H9 (cell line): ENCODE data around the gene IRF4. TPM values are rescaled to one million over a fixed set of nuclear protein-coding genes. Genes with fewer than 3 reads are reported as not detected.

Experiments
- DNase-seq: peaks from one replicate; pipeline ENCODE4 v3.0.0-alpha.2; 2017
- H2AFZ ChIP-seq: one replicate; pipeline ENCODE4 v1.6.1; 2013; ENCODE audit warnings: mild to moderate bottlenecking, low read length, control low read depth, moderate library complexity
- H2AK5ac ChIP-seq: 2 replicates; pipeline ENCODE4 v1.6.1; 2013; ENCODE audit warnings: low read length, control low read depth, mixed read lengths; ENCODE audit not compliant: insufficient read length
- H2BK120ac ChIP-seq: one replicate; pipeline ENCODE4 v1.6.1; 2013; ENCODE audit warnings: low read depth, mild to moderate bottlenecking, low read length, control low read depth, inconsistent platforms; ENCODE audit not compliant: poor library complexity, severe bottlenecking
- H2BK12ac ChIP-seq: 2 replicates; pipeline ENCODE4 v1.6.1; 2013; ENCODE audit warnings: low read length, control low read depth, mixed read lengths, low read depth; ENCODE audit not compliant: insufficient read length
- H2BK15ac ChIP-seq: 2 replicates; pipeline ENCODE4 v1.6.1; 2013; ENCODE audit warnings: low read depth, low read length, control low read depth
- H2BK20ac ChIP-seq: one replicate; pipeline ENCODE4 v1.6.1; 2013; ENCODE audit warnings: low read depth, mild to moderate bottlenecking, low read length, control low read depth, inconsistent platforms; ENCODE audit not compliant: poor library complexity, severe bottlenecking
- H2BK5ac ChIP-seq: 2 replicates; pipeline ENCODE4 v1.6.1; 2013; ENCODE audit warnings: low read length, control low read depth, mixed read lengths; ENCODE audit not compliant: insufficient read length
- H3K14ac ChIP-seq: 2 replicates; pipeline ENCODE4 v1.6.1; 2013; ENCODE audit warnings: low read length, control low read depth; ENCODE audit not compliant: insufficient read depth
- H3K18ac ChIP-seq: 2 replicates; pipeline ENCODE4 v1.6.1; 2013; ENCODE audit warnings: low read depth, mild to moderate bottlenecking, mixed read lengths, low read length, control low read depth; ENCODE audit not compliant: insufficient read length
- H3K23ac ChIP-seq: 2 replicates; pipeline ENCODE4 v1.6.1; 2013; ENCODE audit warnings: low read length, control low read depth, mixed read lengths, low read depth; ENCODE audit not compliant: insufficient read length
- H3K23me2 ChIP-seq: 2 replicates; pipeline ENCODE4 v1.6.1; 2013; ENCODE audit warnings: low read depth, mild to moderate bottlenecking, mixed read lengths, low read length, control low read depth; ENCODE audit not compliant: insufficient read length, poor library complexity, severe bottlenecking
- H3K27ac ChIP-seq: 2 replicates; pipeline ENCODE4 v1.5.1; 2013; ENCODE audit warnings: low read length, control low read depth, mixed read lengths, low read depth; ENCODE audit not compliant: insufficient read length
- H3K27me3 ChIP-seq: 2 replicates; pipeline ENCODE4 v1.6.1; 2013; ENCODE audit warnings: low read length, control low read depth, inconsistent platforms; ENCODE audit not compliant: insufficient read depth
- H3K4ac ChIP-seq: 2 replicates; pipeline ENCODE4 v1.6.1; 2013; ENCODE audit warnings: low read depth, mild to moderate bottlenecking, control low read depth, inconsistent platforms, low read length, moderate library complexity
- H3K4me1 ChIP-seq: 2 replicates; pipeline ENCODE4 v1.6.1; 2013; ENCODE audit warnings: low read length, control low read depth, inconsistent platforms; ENCODE audit not compliant: insufficient read depth
- H3K4me2 ChIP-seq: 2 replicates; pipeline ENCODE4 v1.6.1; 2013; ENCODE audit warnings: low read length, control low read depth, mixed read lengths; ENCODE audit not compliant: insufficient read length, insufficient read depth
- H3K56ac ChIP-seq: 2 replicates; pipeline ENCODE4 v1.6.1; 2013; ENCODE audit warnings: low read depth, mild to moderate bottlenecking, mixed read lengths, low read length, control low read depth; ENCODE audit not compliant: insufficient read length
- H3K79me1 ChIP-seq: 2 replicates; pipeline ENCODE4 v1.6.1; 2013; ENCODE audit warnings: low read depth, mild to moderate bottlenecking, moderate library complexity, low read length, control low read depth, inconsistent platforms; ENCODE audit not compliant: insufficient read depth, poor library complexity, severe bottlenecking
- H3K79me2 ChIP-seq: 2 replicates; pipeline ENCODE4 v1.6.1; 2013; ENCODE audit warnings: low read length, control low read depth, inconsistent platforms; ENCODE audit not compliant: insufficient read depth
- H3K9ac ChIP-seq: 2 replicates; pipeline ENCODE4 v1.6.1; 2013; ENCODE audit warnings: low read length, control low read depth, mixed read lengths; ENCODE audit not compliant: insufficient read length; ENCODE audit errors: extremely low read depth
- H3K9me3 ChIP-seq: one replicate; pipeline ENCODE4 v1.6.1; 2013; ENCODE audit warnings: low read depth, low read length, inconsistent platforms; ENCODE audit not compliant: control insufficient read depth
- H3T11ph ChIP-seq: one replicate; pipeline ENCODE4 v1.6.1; 2013; ENCODE audit warnings: mild to moderate bottlenecking, low read length, control low read depth, inconsistent platforms
- H4K20me1 ChIP-seq: one replicate; pipeline ENCODE4 v1.6.1; 2013; ENCODE audit not compliant: control insufficient read depth, insufficient read length, insufficient read depth
- H4K5ac ChIP-seq: 2 replicates; pipeline ENCODE4 v1.6.1; 2013; ENCODE audit warnings: low read depth, mild to moderate bottlenecking, mixed read lengths, low read length, control low read depth; ENCODE audit not compliant: insufficient read length
- H4K8ac ChIP-seq: replicated peaks from 2 replicates; pipeline ENCODE4 v1.6.1; 2013; ENCODE audit warnings: low read length, control low read depth, mixed read lengths, low read depth; ENCODE audit not compliant: insufficient read length
- H4K91ac ChIP-seq: 2 replicates; pipeline ENCODE4 v1.6.1; 2013; ENCODE audit warnings: low read depth, mild to moderate bottlenecking, moderate library complexity, mixed read lengths, low read length, control low read depth; ENCODE audit not compliant: insufficient read length
- H3K27ac Mint-ChIP-seq, 3 experiments: 2 replicates in 2 of 3; 3 replicates in 1 of 3; pipeline ENCODE4 v1.8.0; 2020 to 2021; ENCODE audit warnings: mixed read lengths in 3 of 3, mild to moderate bottlenecking in 1 of 3, moderate library complexity in 1 of 3
- H3K27me3 Mint-ChIP-seq: 2 replicates; pipeline ENCODE4 v1.8.0; 2021; ENCODE audit warnings: low read depth, mild to moderate bottlenecking, moderate library complexity, mixed read lengths
- H3K36me3 Mint-ChIP-seq, 3 experiments: 2 replicates in 2 of 3; 3 replicates in 1 of 3; pipeline ENCODE4 v1.8.0; 2020 to 2021; ENCODE audit warnings: low read depth in 3 of 3, mixed read lengths in 3 of 3; ENCODE audit not compliant: insufficient read depth in 1 of 3
- H3K4me1 Mint-ChIP-seq, 2 experiments: 2 replicates each; pipeline ENCODE4 v1.8.0; 2020; ENCODE audit warnings: mixed read lengths in 2 of 2
- H3K4me3 Mint-ChIP-seq, 2 experiments: 2 replicates in 1 of 2; 3 replicates in 1 of 2; pipeline ENCODE4 v1.8.0; 2020 to 2021; ENCODE audit warnings: mild to moderate bottlenecking in 2 of 2, mixed read lengths in 2 of 2, moderate library complexity in 1 of 2
- H3K9me3 Mint-ChIP-seq, 2 experiments: 2 replicates in 1 of 2; 3 replicates in 1 of 2; pipeline ENCODE4 v1.8.0; 2020; ENCODE audit warnings: mild to moderate bottlenecking in 2 of 2, mixed read lengths in 2 of 2, moderate library complexity in 1 of 2
- WGBS: extraction: QIAGEN DNeasy Blood & Tissue Kit; methylation state at CpG from one replicate; pipeline ENCODE4 v1.1.7; 2013; ENCODE audit warnings: missing lambda C conversion rate, low lambda C conversion rate, mixed read lengths; ENCODE audit not compliant: insufficient read length; ENCODE audit errors: extremely low coverage; 5-methylcytosine and 5-hydroxymethylcytosine counted together
- total RNA-seq: library from RNA; stranded (reverse); gene quantifications from 2 replicates; pipeline ENCODE4 v1.2.1, GENCODE V29; 2021
- TF ChIP-seq, protein P1 (sequence below): fragments of 200-600 bp; sonication (generic); conservative IDR thresholded peaks from 3 replicates; pipeline ENCODE4 v1.8.0; 2021; ENCODE audit warnings: antibody characterized with exemption, mild to moderate bottlenecking

IRF4 gene
- total RNA-seq, 1 experiment from 2014 or later = 0.31 TPM

DNA sequence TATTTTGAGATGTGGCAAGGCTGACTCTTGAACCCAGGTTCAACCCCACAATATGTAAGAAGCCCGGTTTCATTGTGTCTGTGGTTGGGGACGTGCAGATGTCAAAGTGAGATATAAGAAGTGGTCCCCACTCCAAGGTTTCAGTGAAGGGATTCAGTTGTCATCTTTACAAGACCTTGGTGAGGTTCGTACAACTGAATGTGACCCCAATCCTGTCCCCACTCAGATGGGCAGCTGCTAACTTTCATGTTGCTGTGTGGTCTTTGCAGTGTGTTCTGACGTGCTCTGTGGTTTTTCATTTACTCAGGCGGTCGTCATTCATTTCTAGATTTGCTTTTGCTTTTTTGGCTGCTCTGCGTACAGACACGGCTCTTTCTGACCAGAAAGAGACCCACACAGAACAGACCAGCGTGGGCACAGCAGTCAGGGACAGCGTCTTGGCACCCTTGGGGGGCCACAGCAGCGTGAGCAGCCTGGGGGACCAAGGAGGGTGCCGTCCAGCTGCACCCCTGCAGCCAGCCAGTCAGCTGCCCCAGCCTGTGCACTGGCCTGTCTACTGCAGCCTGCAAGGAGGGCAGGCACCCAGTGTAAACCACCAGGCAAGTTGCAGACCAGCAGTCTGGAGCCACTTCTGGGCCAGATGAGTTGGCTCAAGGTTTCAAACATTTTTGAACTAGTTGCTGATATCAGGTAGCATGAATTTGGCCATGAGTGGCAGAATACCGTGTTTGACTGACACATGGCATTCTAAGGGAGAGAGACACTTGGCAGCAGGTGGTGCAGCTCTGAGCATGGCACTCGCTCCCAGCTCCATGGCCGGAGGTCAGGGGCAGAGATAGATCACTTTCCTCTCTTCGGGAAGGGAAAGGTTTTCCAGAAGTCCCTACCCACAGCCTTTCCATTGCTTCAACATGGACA is 49.4 kb upstream of the IRF4 start:
- no peak overlapping the region for H3K4me2 ChIP-seq
- no peak overlapping the region for H2BK12ac ChIP-seq
- H4K8ac ChIP-seq = no peak overlapping the region
- no peaks in the 10 kb centered on the region for H4K20me1 ChIP-seq
- H3K36me3 Mint-ChIP-seq = peaks cover 14 to 48% (median 15%) of the 10 kb centered on the region in 3 experiments; a peak in 6 of 7 replicates
- no peak overlapping the region for H3K18ac ChIP-seq
- no peaks in the 10 kb centered on the region for H3K79me1 ChIP-seq
- H3K56ac ChIP-seq = no peak overlapping the region
- no peaks in the 10 kb centered on the region for H3K4me1 Mint-ChIP-seq
- H3K23ac ChIP-seq = no peak overlapping the region
- no peak overlapping the region for H3K14ac ChIP-seq
- no peaks in the 10 kb centered on the region for H3K4me1 ChIP-seq
- no peak for DNase-seq
- no peaks in the 10 kb centered on the region for H3K79me2 ChIP-seq
- no CpG with 5 or more reads among the region's 16 CpGs for WGBS
- peaks cover 2% of the 10 kb centered on the region for H3K27me3 Mint-ChIP-seq
- TF ChIP-seq, protein P1, sequence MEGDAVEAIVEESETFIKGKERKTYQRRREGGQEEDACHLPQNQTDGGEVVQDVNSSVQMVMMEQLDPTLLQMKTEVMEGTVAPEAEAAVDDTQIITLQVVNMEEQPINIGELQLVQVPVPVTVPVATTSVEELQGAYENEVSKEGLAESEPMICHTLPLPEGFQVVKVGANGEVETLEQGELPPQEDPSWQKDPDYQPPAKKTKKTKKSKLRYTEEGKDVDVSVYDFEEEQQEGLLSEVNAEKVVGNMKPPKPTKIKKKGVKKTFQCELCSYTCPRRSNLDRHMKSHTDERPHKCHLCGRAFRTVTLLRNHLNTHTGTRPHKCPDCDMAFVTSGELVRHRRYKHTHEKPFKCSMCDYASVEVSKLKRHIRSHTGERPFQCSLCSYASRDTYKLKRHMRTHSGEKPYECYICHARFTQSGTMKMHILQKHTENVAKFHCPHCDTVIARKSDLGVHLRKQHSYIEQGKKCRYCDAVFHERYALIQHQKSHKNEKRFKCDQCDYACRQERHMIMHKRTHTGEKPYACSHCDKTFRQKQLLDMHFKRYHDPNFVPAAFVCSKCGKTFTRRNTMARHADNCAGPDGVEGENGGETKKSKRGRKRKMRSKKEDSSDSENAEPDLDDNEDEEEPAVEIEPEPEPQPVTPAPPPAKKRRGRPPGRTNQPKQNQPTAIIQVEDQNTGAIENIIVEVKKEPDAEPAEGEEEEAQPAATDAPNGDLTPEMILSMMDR = no peak
- H3K9me3 Mint-ChIP-seq = peaks cover 87 to 89% of the 10 kb centered on the region in 2 experiments
- H3K9me3 ChIP-seq = peaks cover 88% of the 10 kb centered on the region
- H3K27me3 ChIP-seq = no peaks in the 10 kb centered on the region
- no peak overlapping the region for H2AFZ ChIP-seq
- no peak overlapping the region for H3T11ph ChIP-seq
- H3K4ac ChIP-seq = no peak overlapping the region
- no peak overlapping the region for H4K91ac ChIP-seq
- H2BK5ac ChIP-seq = no peak overlapping the region
- H3K4me3 Mint-ChIP-seq = no peak overlapping the region
- no peak overlapping the region for H2BK120ac ChIP-seq
- no peak overlapping the region for H4K5ac ChIP-seq
- H3K9ac ChIP-seq = no peak overlapping the region
- H2BK20ac ChIP-seq = no peak overlapping the region
- no peaks in the 10 kb centered on the region for H3K23me2 ChIP-seq
- no peak overlapping the region for H2BK15ac ChIP-seq
- peak overlapping the region in 2 of 3 experiments; percentile 35 to 50; a peak in 4 of 7 replicates for H3K27ac Mint-ChIP-seq
- no peak overlapping the region for H2AK5ac ChIP-seq
- H3K27ac ChIP-seq = no peak overlapping the region
